Osteoblast (primary cell): Measurements from ENCODE around the gene IPP. TPM values are rescaled to one million over a fixed set of nuclear protein-coding genes. Genes with fewer than 3 reads are reported as not detected.
A peak's percentile ranks its signal among the peaks of the same experiment; 100 is the strongest.

Experiments used
- DNase-seq: peaks from one replicate; pipeline ENCODE4 v3.0.0; 2011; ENCODE audit warnings: low spot score, mixed read lengths; ENCODE audit not compliant: insufficient read length; ENCODE audit errors: missing footprints
- H2AFZ ChIP-seq: 2 replicates; pipeline ENCODE4 v1.6.0; 2011; ENCODE audit warnings: mild to moderate bottlenecking, low read length
- H3K27ac ChIP-seq: 2 replicates; pipeline ENCODE4 v1.5.1; 2011; ENCODE audit warnings: mild to moderate bottlenecking, low read depth, low read length, moderate library complexity
- H3K27me3 ChIP-seq: 2 replicates; pipeline ENCODE4 v1.6.0; 2012; ENCODE audit warnings: mild to moderate bottlenecking, control low read depth, inconsistent platforms, low read length, moderate library complexity; ENCODE audit not compliant: insufficient read depth
- H3K36me3 ChIP-seq: 2 replicates; pipeline ENCODE4 v1.5.1; 2011; ENCODE audit warnings: mild to moderate bottlenecking, low read length, control low read depth, moderate library complexity; ENCODE audit not compliant: insufficient read depth
- H3K4me1 ChIP-seq: 2 replicates; pipeline ENCODE4 v1.5.1; 2011; ENCODE audit warnings: mild to moderate bottlenecking, low read length, control low read depth, moderate library complexity; ENCODE audit not compliant: insufficient read depth
- H3K4me2 ChIP-seq: 2 replicates; pipeline ENCODE4 v1.6.0; 2011; ENCODE audit warnings: mild to moderate bottlenecking, low read length; ENCODE audit not compliant: insufficient read depth
- H3K4me3 ChIP-seq: fragments of 200-600 bp; sonication (generic); 3 replicates; pipeline ENCODE4 v1.5.1; 2012; ENCODE audit warnings: mild to moderate bottlenecking, low read length, inconsistent platforms; ENCODE audit not compliant: insufficient read depth
- H3K79me2 ChIP-seq: 2 replicates; pipeline ENCODE4 v1.6.0; 2012; ENCODE audit warnings: mild to moderate bottlenecking, low read length, control low read depth, inconsistent platforms; ENCODE audit not compliant: insufficient read depth
- H3K9me3 ChIP-seq: 2 replicates; pipeline ENCODE4 v1.5.1; 2011; ENCODE audit warnings: low read depth, low read length, control low read depth
- H4K20me1 ChIP-seq: 2 replicates; pipeline ENCODE4 v1.6.0; 2012; ENCODE audit warnings: mild to moderate bottlenecking, low read length, control low read depth; ENCODE audit not compliant: insufficient read depth
- CTCF ChIP-seq: IDR thresholded peaks from 2 replicates; pipeline ENCODE4 v1.5.1; 2011; ENCODE audit warnings: mild to moderate bottlenecking, low read depth, low read length, moderate library complexity; ENCODE audit errors: extremely low read depth
- total RNA-seq: library from RNA; depleted of rRNA; stranded (reverse); fragments of >200 nt; gene quantifications from 2 replicates; pipeline ENCODE4 v1.2.3, GENCODE V29; 2012

The IPP gene
- total RNA-seq, 1 donor = 14.1 TPM

- Histone ChIP-seq H3K9me3 (no peaks in the 10 kb centered on the region), H3K27ac (no peak overlapping the region), H2AFZ (no peak overlapping the region), H3K79me2 (no peaks in the 10 kb centered on the region), H4K20me1 (no peaks in the 10 kb centered on the region), H3K4me3 (no peak overlapping the region), H3K4me2 (no peak overlapping the region), H3K27me3 (peaks cover under 1% of the 10 kb centered on the region), H3K4me1 (no peaks in the 10 kb centered on the region), H3K36me3 (no peaks in the 10 kb centered on the region)
- no peak for TF ChIP-seq CTCF
- DNase-seq = no peak
Observed at GRCh38 chr1:45775794-45776193, 25.3 kb upstream of the IPP start.

DNA sequence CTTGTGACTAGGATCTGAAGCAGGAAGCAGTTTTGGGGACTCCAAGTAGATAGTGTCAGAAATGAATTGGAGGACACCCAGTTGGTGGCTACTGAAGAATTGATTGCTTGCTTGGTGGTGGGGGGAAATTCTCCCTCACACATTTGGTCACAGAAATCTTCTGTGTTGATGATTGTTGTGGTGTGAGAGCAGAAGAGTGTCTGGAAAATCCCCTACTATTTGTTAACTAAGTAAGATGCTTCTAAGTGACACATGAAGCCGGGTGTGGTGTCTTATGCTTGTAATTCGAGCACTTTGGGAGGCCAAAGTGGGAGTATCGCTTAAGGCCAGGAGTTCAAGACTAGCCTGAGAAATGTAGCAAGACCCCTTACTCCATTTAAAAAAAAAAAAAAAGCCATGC, 22.5 kb upstream of the IPP start:
- Histone ChIP-seq H3K9me3 (no peaks in the 10 kb centered on the region), H3K27ac (no peak overlapping the region), H2AFZ (no peak overlapping the region), H3K4me2 (no peak overlapping the region), H4K20me1 (no peaks in the 10 kb centered on the region), H3K79me2 (no peaks in the 10 kb centered on the region), H3K4me3 (no peak overlapping the region), H3K36me3 (no peaks in the 10 kb centered on the region), H3K4me1 (peaks cover 7% of the 10 kb centered on the region), H3K27me3 (no peaks in the 10 kb centered on the region)
- no peak for DNase-seq
- TF ChIP-seq CTCF = no peak

- no peaks in the 10 kb centered on the region for H3K36me3 ChIP-seq
- no peaks in the 10 kb centered on the region for H3K27me3 ChIP-seq
- H3K4me3 ChIP-seq = no peak overlapping the region
- DNase-seq = peak; percentile 89
- H3K79me2 ChIP-seq = no peaks in the 10 kb centered on the region
- no peaks in the 10 kb centered on the region for H3K9me3 ChIP-seq
- peak overlapping the region; percentile 69 for H2AFZ ChIP-seq
- no peak for TF ChIP-seq CTCF
- peaks cover 12% of the 10 kb centered on the region for H3K4me1 ChIP-seq
- no peak overlapping the region for H3K27ac ChIP-seq
- peak overlapping the region; percentile 37 for H3K4me2 ChIP-seq
- H4K20me1 ChIP-seq = no peaks in the 10 kb centered on the region
Observed at GRCh38 chr1:45769261-45769932, 18.9 kb upstream of the IPP start.

GRCh38 chr1:45767035-45767434, 16.6 kb upstream of the IPP start:
- Histone ChIP-seq H4K20me1 (no peaks in the 10 kb centered on the region), H2AFZ (no peak overlapping the region), H3K4me2 (peak overlapping the region; percentile 45), H3K4me3 (no peak overlapping the region), H3K27me3 (no peaks in the 10 kb centered on the region), H3K4me1 (peaks cover 12% of the 10 kb centered on the region), H3K36me3 (no peaks in the 10 kb centered on the region), H3K9me3 (no peaks in the 10 kb centered on the region), H3K79me2 (no peaks in the 10 kb centered on the region), H3K27ac (no peak overlapping the region)
- no peak for DNase-seq
- TF ChIP-seq CTCF = no peak
